Measurements from ENCODE around the gene DAB1.

The DAB1 gene

DNA sequence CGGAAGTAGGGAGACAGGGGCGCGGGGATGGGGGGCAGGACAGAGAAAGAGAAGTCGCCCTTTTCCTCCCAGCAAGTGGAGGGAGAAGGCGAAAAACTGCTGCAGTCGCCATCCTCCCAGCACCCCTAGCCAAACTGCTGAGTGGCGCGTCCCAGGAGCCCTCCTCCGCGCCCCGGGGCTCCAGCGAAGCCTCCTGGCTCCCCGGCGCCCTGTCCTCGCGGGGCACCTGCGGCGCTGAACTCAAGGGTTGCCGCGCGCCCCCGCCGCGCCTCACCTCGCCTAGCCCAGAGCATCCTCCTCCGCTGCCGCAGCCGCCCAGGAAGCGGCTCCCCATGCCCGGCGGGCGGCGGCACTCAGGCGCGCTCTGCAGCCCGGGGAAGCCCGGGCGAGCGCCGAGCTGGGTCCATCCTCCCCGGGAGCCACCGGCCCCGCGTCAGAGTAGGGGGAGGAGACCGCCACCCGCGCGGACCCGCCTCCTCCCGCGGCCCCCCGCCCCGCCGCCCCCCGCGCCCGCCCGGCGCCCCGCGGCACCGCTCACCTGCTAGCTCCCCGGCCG lies at the start of gene DAB1:
Gene DAB1, minus strand, starts transcription at position 405 of the 556 bp plus-strand sequence. CDS start 133,030 bp downstream, outside the sequence.
- no peak within 1 kb of the TSS for H3K27ac ChIP-seq (ENCODE audit: low read length)
- H3K27me3 ChIP-seq (ENCODE audit: control insufficient read depth, insufficient read depth, low read length) = peaks cover 57% of the 10 kb centered on the region
- H3K4me1 ChIP-seq (ENCODE audit: control insufficient read depth, low read depth, low read length) = peaks cover 19% of the 10 kb centered on the region
- no peaks in the 10 kb centered on the region for H3K36me3 ChIP-seq (ENCODE audit: control insufficient read depth, low read depth, low read length)
- peak within 1 kb of the TSS; percentile 43 for H3K9ac ChIP-seq (ENCODE audit: low read length)
- H3K9me3 ChIP-seq (ENCODE audit: control insufficient read depth, low read depth, low read length) = no peaks in the 10 kb centered on the region
- peak within 1 kb of the TSS; percentile 82 for H3K4me3 ChIP-seq (ENCODE audit: low read length)

DNA sequence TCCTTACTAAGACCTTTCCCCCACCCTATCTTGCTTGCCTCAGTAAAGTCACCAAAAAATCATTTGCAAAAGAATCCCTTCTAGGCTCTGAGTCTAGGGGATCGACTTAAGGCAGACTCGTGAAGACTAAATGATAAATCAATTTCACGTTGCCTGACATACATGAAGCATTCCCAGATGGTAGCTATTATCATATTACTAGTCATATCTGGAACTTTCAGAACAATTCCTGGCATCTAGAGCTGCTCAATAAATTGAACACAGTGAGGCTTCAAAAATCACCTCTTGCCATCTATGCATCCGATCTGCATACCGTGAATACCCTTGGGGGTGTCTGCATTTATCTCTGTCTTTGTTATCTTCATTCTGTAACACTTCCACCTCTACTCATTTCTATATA lies 49.6 kb upstream of the DAB1 start:
- H3K4me3 ChIP-seq (ENCODE audit: low read length) = no peak overlapping the region
- H3K9me3 ChIP-seq (ENCODE audit: control insufficient read depth, low read depth, low read length) = no peaks in the 10 kb centered on the region
- H3K36me3 ChIP-seq (ENCODE audit: control insufficient read depth, low read depth, low read length) = no peaks in the 10 kb centered on the region
- H3K4me1 ChIP-seq (ENCODE audit: control insufficient read depth, low read depth, low read length) = peaks cover 6% of the 10 kb centered on the region
- no peak overlapping the region for H3K9ac ChIP-seq (ENCODE audit: low read length)
- H3K27ac ChIP-seq (ENCODE audit: low read length) = no peak overlapping the region
- no peaks in the 10 kb centered on the region for H3K27me3 ChIP-seq (ENCODE audit: control insufficient read depth, insufficient read depth, low read length)

DNA sequence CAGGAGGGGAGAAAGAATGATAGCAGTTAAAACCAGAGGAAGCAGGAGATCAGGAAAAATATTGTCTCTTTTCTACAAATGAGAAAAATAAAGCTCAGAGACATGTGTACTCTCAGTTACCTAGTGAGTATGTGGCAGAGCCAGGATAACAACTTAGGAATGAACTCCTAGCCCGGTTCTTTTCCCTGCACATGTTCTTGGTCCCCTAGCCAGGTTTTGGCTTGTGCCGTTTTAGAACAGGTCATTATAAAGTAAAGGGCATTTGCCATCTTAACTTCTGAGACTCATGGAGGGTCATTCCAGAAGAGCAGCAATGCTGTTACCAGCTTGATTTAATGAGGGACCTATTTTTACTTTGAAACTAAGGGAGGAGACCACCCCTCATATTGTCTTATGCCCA lies 48.1 kb upstream of the DAB1 start:
- H3K4me3 ChIP-seq (ENCODE audit: low read length) = no peak overlapping the region
- H3K27ac ChIP-seq (ENCODE audit: low read length) = no peak overlapping the region
- no peaks in the 10 kb centered on the region for H3K27me3 ChIP-seq (ENCODE audit: control insufficient read depth, insufficient read depth, low read length)
- peaks cover 6% of the 10 kb centered on the region for H3K4me1 ChIP-seq (ENCODE audit: control insufficient read depth, low read depth, low read length)
- H3K9ac ChIP-seq (ENCODE audit: low read length) = no peak overlapping the region
- H3K36me3 ChIP-seq (ENCODE audit: control insufficient read depth, low read depth, low read length) = no peaks in the 10 kb centered on the region
- H3K9me3 ChIP-seq (ENCODE audit: control insufficient read depth, low read depth, low read length) = no peaks in the 10 kb centered on the region

DNA sequence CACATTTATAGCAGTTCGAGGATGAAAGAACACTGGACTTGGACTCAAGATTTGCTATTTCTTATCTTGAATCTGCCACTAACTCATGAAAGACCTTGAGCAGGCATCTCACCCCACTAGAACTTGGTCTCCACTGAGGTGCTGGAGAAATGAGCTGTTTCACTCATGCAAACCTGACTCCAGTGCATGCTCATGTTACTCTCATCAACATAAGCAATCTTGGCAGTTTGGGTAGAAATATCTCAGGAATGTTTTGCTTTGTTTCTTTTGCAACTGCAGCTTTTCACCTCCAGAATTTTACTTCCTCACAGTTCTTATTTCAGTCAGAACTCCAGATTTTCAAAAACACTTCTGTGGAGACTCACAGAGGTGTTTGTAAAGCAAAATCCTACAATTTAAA lies 46.2 kb upstream of the DAB1 start:
- Histone ChIP-seq H3K9me3 (ENCODE audit: control insufficient read depth, low read depth, low read length) (no peaks in the 10 kb centered on the region), H3K9ac (ENCODE audit: low read length) (no peak overlapping the region), H3K27me3 (ENCODE audit: control insufficient read depth, insufficient read depth, low read length) (no peaks in the 10 kb centered on the region), H3K4me1 (ENCODE audit: control insufficient read depth, low read depth, low read length) (peaks cover 6% of the 10 kb centered on the region), H3K27ac (ENCODE audit: low read length) (no peak overlapping the region), H3K36me3 (ENCODE audit: control insufficient read depth, low read depth, low read length) (no peaks in the 10 kb centered on the region), H3K4me3 (ENCODE audit: low read length) (no peak overlapping the region)

- no peaks in the 10 kb centered on the region for H3K36me3 ChIP-seq (ENCODE audit: control insufficient read depth, low read depth, low read length)
- no peak overlapping the region for H3K27ac ChIP-seq (ENCODE audit: low read length)
- H3K9ac ChIP-seq (ENCODE audit: low read length) = no peak overlapping the region
- H3K27me3 ChIP-seq (ENCODE audit: control insufficient read depth, insufficient read depth, low read length) = no peaks in the 10 kb centered on the region
- H3K4me3 ChIP-seq (ENCODE audit: low read length) = no peak overlapping the region
- peaks cover 6% of the 10 kb centered on the region for H3K4me1 ChIP-seq (ENCODE audit: control insufficient read depth, low read depth, low read length)
- no peaks in the 10 kb centered on the region for H3K9me3 ChIP-seq (ENCODE audit: control insufficient read depth, low read depth, low read length)
These were observed 45.0 kb upstream of the DAB1 start for GRCh38 chr1:57468641-57469523.

GRCh38 chr1:57467830-57468229 lies 44.0 kb upstream of the DAB1 start:
- peaks cover 6% of the 10 kb centered on the region for H3K4me1 ChIP-seq (ENCODE audit: control insufficient read depth, low read depth, low read length)
- no peaks in the 10 kb centered on the region for H3K27me3 ChIP-seq (ENCODE audit: control insufficient read depth, insufficient read depth, low read length)
- H3K27ac ChIP-seq (ENCODE audit: low read length) = no peak overlapping the region
- H3K36me3 ChIP-seq (ENCODE audit: control insufficient read depth, low read depth, low read length) = no peaks in the 10 kb centered on the region
- no peak overlapping the region for H3K9ac ChIP-seq (ENCODE audit: low read length)
- H3K4me3 ChIP-seq (ENCODE audit: low read length) = no peak overlapping the region
- H3K9me3 ChIP-seq (ENCODE audit: control insufficient read depth, low read depth, low read length) = no peaks in the 10 kb centered on the region

- no peak overlapping the region for H3K4me3 ChIP-seq (ENCODE audit: low read length)
- no peak overlapping the region for H3K27ac ChIP-seq (ENCODE audit: low read length)
- H3K9ac ChIP-seq (ENCODE audit: low read length) = no peak overlapping the region
These were observed 40.9 kb upstream of the DAB1 start for GRCh38 chr1:57464756-57465155.

GRCh38 chr1:57463343-57463742 lies 39.5 kb upstream of the DAB1 start:
- no peaks in the 10 kb centered on the region for H3K27me3 ChIP-seq (ENCODE audit: control insufficient read depth, insufficient read depth, low read length)
- H3K9me3 ChIP-seq (ENCODE audit: control insufficient read depth, low read depth, low read length) = no peaks in the 10 kb centered on the region
- H3K36me3 ChIP-seq (ENCODE audit: control insufficient read depth, low read depth, low read length) = no peaks in the 10 kb centered on the region
- no peak overlapping the region for H3K9ac ChIP-seq (ENCODE audit: low read length)
- H3K4me3 ChIP-seq (ENCODE audit: low read length) = no peak overlapping the region
- no peaks in the 10 kb centered on the region for H3K4me1 ChIP-seq (ENCODE audit: control insufficient read depth, low read depth, low read length)
- no peak overlapping the region for H3K27ac ChIP-seq (ENCODE audit: low read length)

More at GRCh38 chr1:57464756-57465155, 40.9 kb upstream of the DAB1 start:
- H3K4me1 ChIP-seq (ENCODE audit: control insufficient read depth, low read depth, low read length) = no peaks in the 10 kb centered on the region
- no peaks in the 10 kb centered on the region for H3K9me3 ChIP-seq (ENCODE audit: control insufficient read depth, low read depth, low read length)
- no peaks in the 10 kb centered on the region for H3K27me3 ChIP-seq (ENCODE audit: control insufficient read depth, insufficient read depth, low read length)
- no peaks in the 10 kb centered on the region for H3K36me3 ChIP-seq (ENCODE audit: control insufficient read depth, low read depth, low read length)

DNA sequence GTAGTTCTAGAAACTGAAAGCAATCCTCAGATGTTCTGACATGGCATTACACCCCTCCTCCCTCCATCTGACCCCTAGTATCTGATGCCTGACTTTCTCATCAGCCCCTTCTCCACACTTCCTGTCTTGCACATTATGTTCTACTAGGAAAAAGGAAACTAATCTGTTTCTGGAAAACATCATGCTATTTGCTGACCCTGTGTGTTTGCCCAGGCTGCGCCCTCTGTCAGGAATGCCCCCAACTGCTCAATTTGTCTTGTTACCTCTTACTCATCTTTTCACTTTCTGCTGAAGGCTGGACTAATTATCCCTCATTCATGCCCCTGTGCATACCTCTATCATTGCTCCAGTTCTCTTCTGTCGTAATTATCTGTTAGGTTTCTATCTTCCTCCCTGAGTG lies 37.5 kb upstream of the DAB1 start:
- Histone ChIP-seq H3K36me3 (ENCODE audit: control insufficient read depth, low read depth, low read length) (no peaks in the 10 kb centered on the region), H3K4me3 (ENCODE audit: low read length) (no peak overlapping the region), H3K9ac (ENCODE audit: low read length) (no peak overlapping the region), H3K27me3 (ENCODE audit: control insufficient read depth, insufficient read depth, low read length) (no peaks in the 10 kb centered on the region), H3K9me3 (ENCODE audit: control insufficient read depth, low read depth, low read length) (no peaks in the 10 kb centered on the region), H3K4me1 (ENCODE audit: control insufficient read depth, low read depth, low read length) (no peaks in the 10 kb centered on the region), H3K27ac (ENCODE audit: low read length) (no peak overlapping the region)

DNA sequence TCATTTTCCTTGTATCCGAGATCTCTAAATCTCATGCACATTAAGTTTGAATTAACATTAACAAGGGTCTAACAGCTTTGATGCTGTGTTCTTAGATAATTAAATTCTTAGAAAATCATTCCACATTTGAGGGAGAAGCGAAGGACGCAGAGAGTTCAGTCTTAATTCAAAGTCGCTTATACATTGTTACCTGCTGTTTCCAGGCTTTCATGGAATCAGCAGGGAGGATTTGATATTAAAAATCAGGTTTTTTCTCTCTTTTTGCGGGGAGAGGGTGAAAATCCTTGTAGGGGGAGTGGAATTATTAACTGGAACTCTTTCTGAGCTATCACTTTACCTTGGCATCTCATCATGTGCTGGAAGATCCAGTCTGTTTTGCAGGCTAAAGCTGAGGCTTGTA lies 27.7 kb upstream of the DAB1 start:
- Histone ChIP-seq H3K36me3 (ENCODE audit: control insufficient read depth, low read depth, low read length) (no peaks in the 10 kb centered on the region), H3K4me1 (ENCODE audit: control insufficient read depth, low read depth, low read length) (peaks cover 19% of the 10 kb centered on the region), H3K9me3 (ENCODE audit: control insufficient read depth, low read depth, low read length) (no peaks in the 10 kb centered on the region), H3K4me3 (ENCODE audit: low read length) (no peak overlapping the region), H3K27me3 (ENCODE audit: control insufficient read depth, insufficient read depth, low read length) (peaks cover 38% of the 10 kb centered on the region), H3K27ac (ENCODE audit: low read length) (no peak overlapping the region), H3K9ac (ENCODE audit: low read length) (no peak overlapping the region)

DNA sequence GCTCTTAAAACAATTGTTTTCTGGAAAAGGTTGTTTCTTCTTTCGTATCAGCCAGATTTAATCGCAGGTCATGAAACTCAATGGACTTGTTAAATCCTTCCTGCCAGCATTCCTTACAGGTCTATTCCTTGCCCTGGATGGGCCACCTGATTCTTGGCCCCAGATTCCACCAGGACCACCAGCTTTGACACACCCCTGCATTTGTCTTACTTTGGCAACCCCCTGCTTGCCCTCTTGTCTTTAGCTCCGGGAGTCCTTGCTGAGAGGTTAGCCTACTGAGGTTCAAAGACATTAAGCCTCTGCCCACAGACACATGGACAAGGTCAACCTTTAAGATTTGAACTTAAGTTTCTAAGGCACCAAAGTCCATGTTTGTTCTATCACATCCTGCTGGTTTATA lies 27.1 kb upstream of the DAB1 start:
- H3K27ac ChIP-seq (ENCODE audit: low read length) = no peak overlapping the region
- no peaks in the 10 kb centered on the region for H3K9me3 ChIP-seq (ENCODE audit: control insufficient read depth, low read depth, low read length)
- H3K4me1 ChIP-seq (ENCODE audit: control insufficient read depth, low read depth, low read length) = peaks cover 19% of the 10 kb centered on the region
- H3K27me3 ChIP-seq (ENCODE audit: control insufficient read depth, insufficient read depth, low read length) = peaks cover 38% of the 10 kb centered on the region
- H3K4me3 ChIP-seq (ENCODE audit: low read length) = no peak overlapping the region
- H3K36me3 ChIP-seq (ENCODE audit: control insufficient read depth, low read depth, low read length) = no peaks in the 10 kb centered on the region
- no peak overlapping the region for H3K9ac ChIP-seq (ENCODE audit: low read length)

DNA sequence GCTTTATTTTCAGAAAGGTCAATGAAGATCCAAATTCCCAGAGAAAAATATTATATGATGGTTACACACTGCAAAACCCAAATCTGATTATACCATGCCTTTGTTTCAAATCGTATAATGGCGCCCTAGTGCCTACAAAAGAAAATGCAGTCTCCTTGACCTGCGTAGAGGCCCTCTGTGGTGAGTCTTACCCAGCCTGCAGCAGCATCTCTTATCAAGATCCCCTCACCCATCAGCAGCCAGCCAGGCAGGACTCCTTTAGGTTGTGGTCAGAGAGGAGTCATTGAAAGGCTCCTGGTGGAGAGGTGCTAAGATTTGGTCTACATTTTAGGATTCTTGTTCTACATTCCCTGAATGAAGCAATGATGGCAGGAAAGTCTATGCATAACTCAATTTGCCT lies 23.7 kb upstream of the DAB1 start:
- H3K9me3 ChIP-seq (ENCODE audit: control insufficient read depth, low read depth, low read length) = no peaks in the 10 kb centered on the region
- H3K36me3 ChIP-seq (ENCODE audit: control insufficient read depth, low read depth, low read length) = no peaks in the 10 kb centered on the region
- H3K27ac ChIP-seq (ENCODE audit: low read length) = no peak overlapping the region
- no peak overlapping the region for H3K4me3 ChIP-seq (ENCODE audit: low read length)
- H3K4me1 ChIP-seq (ENCODE audit: control insufficient read depth, low read depth, low read length) = peaks cover 19% of the 10 kb centered on the region
- H3K27me3 ChIP-seq (ENCODE audit: control insufficient read depth, insufficient read depth, low read length) = peaks cover 32% of the 10 kb centered on the region
- H3K9ac ChIP-seq (ENCODE audit: low read length) = no peak overlapping the region
